OCI-LY3 (cell line): Measurements from ENCODE around the gene BEST3.

Experiments
- H2AFZ ChIP-seq: fragments of 200-600, 300-600 bp; shearing (Covaris generic); 2 replicates; pipeline ENCODE4 v1.6.0; 2014; ENCODE audit warnings: antibody characterized with exemption, low read depth, low read length
- H3K27ac ChIP-seq: fragments of 200-600, 300-600 bp; sonication (generic); 2 replicates; pipeline ENCODE4 v1.5.1; 2014; ENCODE audit warnings: mild to moderate bottlenecking, low read length, moderate library complexity, mixed read lengths
- H3K27me3 ChIP-seq: fragments of 200-600, 300-600 bp; sonication (generic); 2 replicates; pipeline ENCODE4 v1.6.1; 2014; ENCODE audit warnings: low read depth, low read length, mixed read lengths
- H3K36me3 ChIP-seq: fragments of 200-600, 300-600 bp; sonication (generic); replicated peaks from 2 replicates; pipeline ENCODE3; 2014; ENCODE audit warnings: low read depth, low read length, mixed read lengths
- H3K4me1 ChIP-seq: fragments of 300-600, 200-600 bp; sonication (generic); 2 replicates; pipeline ENCODE4 v1.6.1; 2014; ENCODE audit warnings: low read length, mixed read lengths
- H3K4me2 ChIP-seq: fragments of 200-600, 300-600 bp; sonication (generic); 2 replicates; pipeline ENCODE4 v1.6.1; 2014; ENCODE audit warnings: low read length, mixed read lengths
- H3K4me3 ChIP-seq: fragments of 300-600, 200-600 bp; sonication (generic); 2 replicates; pipeline ENCODE4 v1.5.1; 2014; ENCODE audit warnings: antibody characterized with exemption, mild to moderate bottlenecking, low read length, moderate library complexity
- H3K79me2 ChIP-seq: fragments of 300-600, 200-600 bp; shearing (Covaris generic); 2 replicates; pipeline ENCODE4 v1.6.1; 2014; ENCODE audit warnings: mild to moderate bottlenecking, low read length, mixed read lengths
- H3K9ac ChIP-seq: fragments of 300-600, 200-600 bp; shearing (Covaris generic); 2 replicates; pipeline ENCODE4 v1.6.0; 2014; ENCODE audit warnings: mild to moderate bottlenecking, low read length, moderate library complexity
- H3K9me3 ChIP-seq: fragments of 200-600, 300-600 bp; shearing (Covaris generic); 2 replicates; pipeline ENCODE4 v1.6.1; 2014; ENCODE audit warnings: low read length, mixed read lengths; ENCODE audit not compliant: insufficient read depth
- H4K20me1 ChIP-seq: fragments of 200-600, 300-600 bp; sonication (generic); 2 replicates; pipeline ENCODE4 v1.6.1; 2016; ENCODE audit warnings: low read length, mixed read lengths; ENCODE audit not compliant: insufficient read depth
- EZH2phosphoT487 ChIP-seq: fragments of 200-600 bp; shearing (Covaris generic); IDR thresholded peaks from 2 replicates; pipeline ENCODE4 v1.6.1; 2018; ENCODE audit warnings: antibody characterized with exemption, mixed run types, low read depth
- TF ChIP-seq, protein P1 (sequence below): fragments of 200-600, 300-600 bp; sonication (generic); IDR thresholded peaks from 2 replicates; pipeline ENCODE4 v1.5.1; 2014; ENCODE audit warnings: antibody characterized with exemption, low read length, low read depth

The BEST3 gene

GRCh38 chr12:69616025-69616424 is 83.1 kb downstream of the BEST3 start:
- Histone ChIP-seq H3K27ac (no peak overlapping the region), H3K27me3 (no peaks in the 10 kb centered on the region), H3K36me3 (no peaks in the 10 kb centered on the region), H3K4me3 (no peak overlapping the region), H3K79me2 (no peaks in the 10 kb centered on the region), H3K4me2 (peak overlapping the region; percentile 23; the same call in 1 of the 2 replicates), H3K9me3 (no peaks in the 10 kb centered on the region), H4K20me1 (no peaks in the 10 kb centered on the region), H3K4me1 (peaks cover 9% of the 10 kb centered on the region), H3K9ac (no peak overlapping the region), H2AFZ (0 out of 2 replicates have a peak overlapping the region, but pooled peaks have one; percentile 38)
- TF ChIP-seq, protein P1, sequence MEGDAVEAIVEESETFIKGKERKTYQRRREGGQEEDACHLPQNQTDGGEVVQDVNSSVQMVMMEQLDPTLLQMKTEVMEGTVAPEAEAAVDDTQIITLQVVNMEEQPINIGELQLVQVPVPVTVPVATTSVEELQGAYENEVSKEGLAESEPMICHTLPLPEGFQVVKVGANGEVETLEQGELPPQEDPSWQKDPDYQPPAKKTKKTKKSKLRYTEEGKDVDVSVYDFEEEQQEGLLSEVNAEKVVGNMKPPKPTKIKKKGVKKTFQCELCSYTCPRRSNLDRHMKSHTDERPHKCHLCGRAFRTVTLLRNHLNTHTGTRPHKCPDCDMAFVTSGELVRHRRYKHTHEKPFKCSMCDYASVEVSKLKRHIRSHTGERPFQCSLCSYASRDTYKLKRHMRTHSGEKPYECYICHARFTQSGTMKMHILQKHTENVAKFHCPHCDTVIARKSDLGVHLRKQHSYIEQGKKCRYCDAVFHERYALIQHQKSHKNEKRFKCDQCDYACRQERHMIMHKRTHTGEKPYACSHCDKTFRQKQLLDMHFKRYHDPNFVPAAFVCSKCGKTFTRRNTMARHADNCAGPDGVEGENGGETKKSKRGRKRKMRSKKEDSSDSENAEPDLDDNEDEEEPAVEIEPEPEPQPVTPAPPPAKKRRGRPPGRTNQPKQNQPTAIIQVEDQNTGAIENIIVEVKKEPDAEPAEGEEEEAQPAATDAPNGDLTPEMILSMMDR = no peak

DNA sequence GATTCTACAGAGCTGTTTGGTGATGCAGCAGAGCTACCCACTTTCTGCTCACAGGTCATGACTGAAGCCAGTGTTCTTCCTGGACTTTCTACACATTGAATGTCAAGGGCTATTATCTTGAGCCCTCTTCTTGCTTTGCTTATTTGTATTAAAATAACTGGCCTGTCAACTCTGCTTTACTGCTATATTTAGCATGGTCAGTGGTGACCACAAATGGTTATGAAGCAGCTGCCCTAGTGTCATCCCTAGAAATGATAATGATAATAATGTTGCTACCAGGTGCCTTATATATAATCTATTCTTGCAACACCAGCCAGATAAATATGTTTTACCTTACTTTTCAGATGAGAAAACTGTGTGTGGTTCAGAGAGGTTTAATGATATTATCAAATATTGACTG is 85.8 kb downstream of the BEST3 start:
- Histone ChIP-seq H3K4me3 (no peak overlapping the region), H3K27ac (no peak overlapping the region), H3K4me2 (no peak overlapping the region), H3K9me3 (no peaks in the 10 kb centered on the region), H3K4me1 (peaks cover 9% of the 10 kb centered on the region), H3K9ac (no peak overlapping the region), H3K27me3 (peaks cover 10% of the 10 kb centered on the region), H4K20me1 (no peaks in the 10 kb centered on the region), H3K79me2 (no peaks in the 10 kb centered on the region), H3K36me3 (no peaks in the 10 kb centered on the region), H2AFZ (no peak overlapping the region)
- no peak for TF ChIP-seq EZH2phosphoT487
- TF ChIP-seq, protein P1 = no peak

DNA sequence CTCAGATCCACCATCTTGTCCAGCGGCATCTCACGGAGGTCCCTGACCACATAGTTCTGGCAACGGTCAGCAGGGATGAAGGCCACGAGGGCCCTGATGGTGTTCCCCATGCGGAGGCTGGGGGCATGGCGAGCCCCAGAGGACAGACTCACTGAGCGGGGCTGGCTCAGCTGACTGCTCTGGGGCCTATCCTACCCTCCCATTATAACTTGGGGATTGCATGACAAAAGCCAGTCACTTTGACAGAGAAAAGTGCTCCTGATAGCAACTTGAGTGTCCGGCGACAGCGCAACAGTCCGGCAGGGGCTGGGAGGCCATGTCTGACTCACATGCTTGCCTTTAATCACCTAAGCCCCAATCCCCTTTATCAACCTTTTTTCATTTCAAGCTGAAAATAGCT is 88.4 kb downstream of the BEST3 start, which contains the start of gene LRRC10:
TSS of gene LRRC10 (minus strand) at position 179 of the 400 bp plus-strand sequence. CDS start at position 110, 69 bp downstream.
- no peak within 1 kb of the TSS for H3K4me3 ChIP-seq
- peaks cover 4% of the 10 kb centered on the region for H3K4me1 ChIP-seq
- H2AFZ ChIP-seq = no peak within 1 kb of the TSS
- H3K36me3 ChIP-seq = no peaks in the 10 kb centered on the region
- H3K79me2 ChIP-seq = no peaks in the 10 kb centered on the region
- H3K27me3 ChIP-seq = peaks cover 10% of the 10 kb centered on the region
- no peaks in the 10 kb centered on the region for H4K20me1 ChIP-seq
- no peak within 1 kb of the TSS for H3K27ac ChIP-seq
- TF ChIP-seq, protein P1 = no peak
- no peak for TF ChIP-seq EZH2phosphoT487
- H3K9ac ChIP-seq = no peak within 1 kb of the TSS
- H3K9me3 ChIP-seq = no peaks in the 10 kb centered on the region
- H3K4me2 ChIP-seq = no peak within 1 kb of the TSS

GRCh38 chr12:69610126-69610525 is 89.0 kb downstream of the BEST3 start:
- Histone ChIP-seq H3K4me2 (no peak overlapping the region), H3K79me2 (no peaks in the 10 kb centered on the region), H3K27ac (no peak overlapping the region), H4K20me1 (no peaks in the 10 kb centered on the region), H3K27me3 (peaks cover 10% of the 10 kb centered on the region), H3K9ac (no peak overlapping the region), H3K4me1 (no peaks in the 10 kb centered on the region), H3K9me3 (no peaks in the 10 kb centered on the region), H2AFZ (no peak overlapping the region), H3K36me3 (no peaks in the 10 kb centered on the region), H3K4me3 (no peak overlapping the region)
- no peak for TF ChIP-seq EZH2phosphoT487
- TF ChIP-seq, protein P1 = no peak
